SK-N-SH (cell line): ENCODE data around the gene IRAK2. TPM values are rescaled to one million over a fixed set of nuclear protein-coding genes. Genes with fewer than 3 reads are reported as not detected.

Experiments
- CTCF ChIA-PET: fragments of 300-600, 350-600 bp; formaldehyde crosslinking; extraction: SDS; loops from one replicate; lab custom pipeline; 2021; lab: Yijun Ruan, JAX
- POLR2A ChIA-PET: fragments of 350-600 bp; sonication (Branson Sonifier 250); formaldehyde crosslinking; extraction: SDS; loops from one replicate; lab custom pipeline; 2020; ENCODE audit warnings: antibody characterized with exemption, inconsistent platforms; lab: Yijun Ruan, JAX
- DNase-seq: peaks from one replicate; pipeline ENCODE4 v3.0.0; 2012
- H2AFZ ChIP-seq: fragments of 200-600 bp; sonication (generic); 2 replicates; pipeline ENCODE4 v1.8.1; 2016; ENCODE audit warnings: antibody characterized with exemption, mild to moderate bottlenecking, low read depth
- H3F3A ChIP-seq: fragments of 200-600 bp; sonication (generic); replicated peaks from 2 replicates; pipeline ENCODE3; 2016; ENCODE audit warnings: antibody characterized with exemption, mild to moderate bottlenecking; ENCODE audit not compliant: insufficient read depth
- H3K27ac ChIP-seq, 2 experiments: fragments of 200-500 bp in 1 of 2; fragments of 200-600 bp in 1 of 2; sonication (Bioruptor generic) in 1 of 2; sonication (generic), shearing (Covaris generic) in 1 of 2; 2 replicates each; pipeline versions ENCODE4 v1.5.1 to v1.6.1; 2014 to 2016; ENCODE audit warnings: low read depth in 2 of 2, inconsistent platforms in 1 of 2, low read length in 1 of 2, mild to moderate bottlenecking in 1 of 2, mixed read lengths in 1 of 2
- H3K27me3 ChIP-seq: fragments of 200-600 bp; sonication (generic), shearing (Covaris generic); 2 replicates; pipeline ENCODE4 v1.6.1; 2016; ENCODE audit warnings: mixed run types; ENCODE audit not compliant: insufficient read depth
- H3K36me3 ChIP-seq, 2 experiments: fragments of 200-500 bp in 1 of 2; fragments of 200-600 bp in 1 of 2; sonication (Bioruptor generic) in 1 of 2; sonication (generic) in 1 of 2; replicated peaks in 1 of 2; 2 replicates each; pipeline versions ENCODE3 to v1.5.1; 2014 to 2016; ENCODE audit warnings: low read length in 1 of 2, mild to moderate bottlenecking in 1 of 2; ENCODE audit not compliant: insufficient read depth in 2 of 2, control insufficient read depth in 1 of 2
- H3K4me1 ChIP-seq, 2 experiments: fragments of 200-500 bp in 1 of 2; fragments of 200-600 bp in 1 of 2; sonication (Bioruptor generic) in 1 of 2; sonication (generic), shearing (Covaris generic) in 1 of 2; 2 replicates each; pipeline versions ENCODE4 v1.5.1 to v1.6.1; 2014 to 2016; ENCODE audit warnings: low read depth in 1 of 2, low read length in 1 of 2, mixed run types in 1 of 2; ENCODE audit not compliant: insufficient read depth in 2 of 2, control insufficient read depth in 1 of 2
- H3K4me2 ChIP-seq: fragments of 200-600 bp; sonication (generic), shearing (Covaris generic); 2 replicates; pipeline ENCODE4 v1.6.1; 2017; ENCODE audit warnings: mixed run types
- H3K4me3 ChIP-seq, 2 experiments: fragments of 200-500 bp in 1 of 2; fragments of 200-600 bp in 1 of 2; sonication (Bioruptor generic) in 1 of 2; sonication (generic), shearing (Covaris generic) in 1 of 2; 2 replicates each; pipeline versions ENCODE4 v1.5.1 to v1.8.1; 2014 to 2016; ENCODE audit warnings: low read depth in 2 of 2, inconsistent platforms in 1 of 2, low read length in 1 of 2, mild to moderate bottlenecking in 1 of 2, mixed read lengths in 1 of 2, moderate library complexity in 1 of 2
- H3K79me2 ChIP-seq: fragments of 200-600 bp; sonication (generic); 2 replicates; pipeline ENCODE4 v1.8.1; 2017; ENCODE audit warnings: mild to moderate bottlenecking; ENCODE audit not compliant: insufficient read depth
- H3K9ac ChIP-seq: fragments of 200-600 bp; sonication (generic); 2 replicates; pipeline ENCODE4 v1.6.1; 2017; ENCODE audit warnings: mixed run types
- H3K9me2 ChIP-seq: fragments of 200-600 bp; sonication (generic); 2 replicates; pipeline ENCODE4 v1.6.1; 2017; ENCODE audit warnings: mixed run types
- H3K9me3 ChIP-seq: fragments of 200-600 bp; sonication (generic); 2 replicates; pipeline ENCODE4 v1.6.1; 2017; ENCODE audit warnings: mixed run types, mild to moderate bottlenecking, moderate library complexity
- H4K20me1 ChIP-seq: fragments of 200-600 bp; sonication (generic); 2 replicates; pipeline ENCODE4 v1.6.1; 2017; ENCODE audit warnings: mild to moderate bottlenecking, mixed run types; ENCODE audit not compliant: insufficient read depth
- CHD2 ChIP-seq: fragments of 150-350 bp; IDR thresholded peaks from 2 replicates; pipeline ENCODE4 v1.6.1; 2018; ENCODE audit warnings: low read length; ENCODE audit not compliant: partially characterized antibody
- CTCF ChIP-seq: fragments of 200-600 bp; sonication (generic); IDR thresholded peaks from 2 replicates; pipeline ENCODE4 v1.6.1; 2017; ENCODE audit warnings: antibody characterized with exemption, mild to moderate bottlenecking, moderate library complexity
- ELF1 ChIP-seq: IDR thresholded peaks from 2 replicates; pipeline ENCODE4 v1.4.0; 2012
- EZH2phosphoT487 ChIP-seq: fragments of 200-600 bp; sonication (generic); IDR thresholded peaks from 2 replicates; pipeline ENCODE4 v1.6.1; 2017; ENCODE audit warnings: low read depth, mixed run types, mild to moderate bottlenecking, antibody characterized with exemption, moderate library complexity, borderline replicate concordance
- FOXJ3 ChIP-seq: sonication (generic); formaldehyde crosslinking; IDR thresholded peaks from 2 replicates; pipeline ENCODE4 v1.5.1; 2020; ENCODE audit warnings: mild to moderate bottlenecking, missing genetic modification reagents
- GATA2 ChIP-seq: sonication (generic); formaldehyde crosslinking; IDR thresholded peaks from 2 replicates; pipeline ENCODE4 v1.5.0; 2020; ENCODE audit warnings: mild to moderate bottlenecking, missing genetic modification reagents
- IRF3 ChIP-seq: fragments of 150-350 bp; IDR thresholded peaks from 2 replicates; pipeline ENCODE4 v1.6.1; 2016; ENCODE audit warnings: mild to moderate bottlenecking, low read depth, low read length
- JUND ChIP-seq: IDR thresholded peaks from 2 replicates; pipeline ENCODE4 v1.4.0; 2012
- MXI1 ChIP-seq: IDR thresholded peaks from 2 replicates; pipeline ENCODE4 v1.6.1; 2012; ENCODE audit warnings: mild to moderate bottlenecking, low read depth, low read length, improper control_type of control experiment
- NRF1 ChIP-seq: IDR thresholded peaks from 2 replicates; pipeline ENCODE4 v1.6.1; 2012; ENCODE audit warnings: low read depth, mild to moderate bottlenecking, low read length
- PBX3 ChIP-seq: IDR thresholded peaks from 2 replicates; pipeline ENCODE4; 2012
- RAD21 ChIP-seq: IDR thresholded peaks from 2 replicates; pipeline ENCODE4 v1.6.1; 2012; ENCODE audit warnings: mild to moderate bottlenecking, low read length
- RCOR1 ChIP-seq: fragments of 150-350 bp; IDR thresholded peaks from 2 replicates; pipeline ENCODE4 v1.6.1; 2017; ENCODE audit warnings: antibody characterized with exemption, low read length
- TAF1 ChIP-seq: IDR thresholded peaks from 2 replicates; pipeline ENCODE4 v1.6.1; 2012; ENCODE audit warnings: low read depth, mild to moderate bottlenecking, low read length, moderate library complexity, borderline replicate concordance
- TCF12 ChIP-seq: IDR thresholded peaks from 2 replicates; pipeline ENCODE4 v1.4.0; 2012
- TEAD4 ChIP-seq: IDR thresholded peaks from 2 replicates; pipeline ENCODE4 v1.4.0; 2012; ENCODE audit warnings: mild to moderate bottlenecking, borderline replicate concordance; ENCODE audit not compliant: insufficient read depth
- USF1 ChIP-seq: IDR thresholded peaks from 2 replicates; pipeline ENCODE4 v1.4.0; 2012; ENCODE audit warnings: low read depth, borderline replicate concordance
- YY1 ChIP-seq: IDR thresholded peaks from 2 replicates; pipeline ENCODE4 v1.4.0; 2012; ENCODE audit warnings: low read depth, mild to moderate bottlenecking
- WGBS: methylation state at CpG from one replicate; pipeline ENCODE4 v1.1.6; 2017; ENCODE audit warnings: low lambda C conversion rate; 5-methylcytosine and 5-hydroxymethylcytosine counted together
- polyA plus RNA-seq, 3 experiments: library from polyadenylated mRNA; depleted of rRNA; stranded (reverse); fragments of >200 nt; gene quantifications; 2 replicates each; pipeline ENCODE4 v1.2.3, GENCODE V29; 2012

IRAK2 gene
- polyA plus RNA-seq, 1 of the 3 experiments (the other 2 are of a cell fraction), result 7.7 TPM

GRCh38 chr3:10169000-10169496 lies 4.3 kb downstream of the IRAK2 start (continued):
- TF ChIP-seq USF1, result no peak

GRCh38 chr3:10170915-10171478 lies 6.3 kb downstream of the IRAK2 start:
- H2AFZ ChIP-seq, result no peak overlapping the region
- no peaks in the 10 kb centered on the region for H4K20me1 ChIP-seq
- CTCF ChIA-PET, result no interaction called here

GRCh38 chr3:10173095-10173925 lies 8.6 kb downstream of the IRAK2 start:
- peaks cover 0 to 9% of the 10 kb centered on the region in 2 experiments; a peak in 1 of 4 replicates for H3K4me1 ChIP-seq
- H3K36me3 ChIP-seq, result peaks cover 0 to 20% of the 10 kb centered on the region in 2 experiments
- ChIA-PET CTCF (interaction anchor here (1.8 kb wide), 1 partner anchor 8 kb away, joined by 5 read pairs; the partner anchor contains the start of gene IRAK2), POLR2A (no interaction called here)
- 61% methylated on average over 10 of the region's 10 CpGs for WGBS
- H3K9me3 ChIP-seq, result no peaks in the 10 kb centered on the region
- no peak overlapping the region for H2AFZ ChIP-seq
- peaks cover 29% of the 10 kb centered on the region for H3F3A ChIP-seq
- DNase-seq, result no peak
- H3K79me2 ChIP-seq, result peaks cover 56% of the 10 kb centered on the region
- peak overlapping the region; percentile 53 for H3K4me2 ChIP-seq
- peak overlapping the region in 1 of 2 experiments; percentile 93; a peak in 2 of 4 replicates for H3K27ac ChIP-seq
- H4K20me1 ChIP-seq, result no peaks in the 10 kb centered on the region
- no peaks in the 10 kb centered on the region for H3K27me3 ChIP-seq
- H3K9ac ChIP-seq, result peak overlapping the region; percentile 54; the same call in 1 of the 2 replicates
- H3K4me3 ChIP-seq, result peak overlapping the region in 1 of 2 experiments; percentile 8; a peak in 1 of 4 replicates
- H3K9me2 ChIP-seq, result no peaks in the 10 kb centered on the region
- TF ChIP-seq CTCF, result no peak
- no peak for TF ChIP-seq NRF1
- TF ChIP-seq TEAD4, result no peak
- no peak for TF ChIP-seq RAD21
- no peak for TF ChIP-seq RCOR1
- no peak for TF ChIP-seq PBX3
- no peak for TF ChIP-seq USF1
- no peak for TF ChIP-seq ELF1
- no peak for TF ChIP-seq EZH2phosphoT487
- TF ChIP-seq TAF1, result no peak
- TF ChIP-seq JUND, result peak; percentile 57
- TF ChIP-seq YY1, result no peak
- peak; percentile 45; the same call in 1 of the 2 replicates for TF ChIP-seq TCF12
- TF ChIP-seq MXI1, result no peak
- TF ChIP-seq CHD2, result no peak
- no peak for TF ChIP-seq IRF3

More at GRCh38 chr3:10170915-10171478, 6.3 kb downstream of the IRAK2 start:
- no peak for DNase-seq
- POLR2A ChIA-PET, result no interaction called here
- no peak overlapping the region for H3K4me2 ChIP-seq
- TF ChIP-seq ELF1, result no peak
- no peak for TF ChIP-seq MXI1
- TF ChIP-seq GATA2 (CRISPR knock-in tag), result no peak
- no peak for TF ChIP-seq RAD21
- no peak for TF ChIP-seq TEAD4
- no peak for TF ChIP-seq FOXJ3
- H3K79me2 ChIP-seq, result peaks cover 79% of the 10 kb centered on the region
- WGBS, result 87% methylated on average over 13 of the region's 13 CpGs
- H3K36me3 ChIP-seq, result peaks cover 0 to 29% of the 10 kb centered on the region in 2 experiments
- H3K27me3 ChIP-seq, result no peaks in the 10 kb centered on the region
- H3K9me2 ChIP-seq, result no peaks in the 10 kb centered on the region
- no peak overlapping the region for H3K4me3 ChIP-seq
- peaks cover 0 to 9% of the 10 kb centered on the region in 2 experiments; a peak in 1 of 4 replicates for H3K4me1 ChIP-seq
- H3K9me3 ChIP-seq, result no peaks in the 10 kb centered on the region
- H3F3A ChIP-seq, result peaks cover 34% of the 10 kb centered on the region
- H3K27ac ChIP-seq, result no peak overlapping the region
- H3K9ac ChIP-seq, result no peak overlapping the region
